ENCODE data around the gene STIMATE. TPM values are rescaled to one million over a fixed set of nuclear protein-coding genes. Genes with fewer than 3 reads are reported as not detected.

STIMATE gene
- total and polyA plus RNA-seq, 10 of the 15 experiments (the other 5 are each of a cell fraction or from before 2014, with no cell fraction given), result 0.24 to 24.1 (median 15.4) TPM

DNA sequence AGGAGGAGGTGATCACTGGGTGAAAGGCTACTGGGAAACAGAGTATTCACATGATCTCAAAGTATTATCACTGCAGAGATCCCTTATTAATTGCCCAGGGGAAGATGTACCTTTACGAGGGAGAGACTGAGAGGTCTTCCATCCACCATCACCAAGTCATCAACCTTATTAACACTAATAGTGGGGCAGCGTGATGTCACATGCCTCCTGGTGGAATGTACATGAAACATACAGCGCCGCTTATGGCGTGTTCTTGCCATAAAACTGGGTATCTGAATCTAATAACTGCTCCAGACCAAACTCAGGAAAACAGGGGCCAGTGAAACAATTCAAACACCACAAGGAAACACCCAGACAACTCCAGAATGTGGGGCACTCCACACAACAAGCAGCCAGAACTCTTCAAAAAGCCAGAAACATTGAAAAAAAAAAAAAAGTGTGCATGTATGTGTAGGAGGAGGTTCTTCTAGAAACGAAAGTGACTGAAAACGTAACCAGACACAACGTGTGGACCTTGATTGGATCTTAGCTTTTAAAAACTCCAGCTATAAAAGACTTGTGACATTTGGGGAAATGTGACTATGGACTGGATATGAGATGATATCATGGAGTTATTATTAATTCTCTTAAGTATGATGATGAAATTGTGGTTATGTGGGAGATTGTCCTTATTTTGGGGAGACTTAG is 4.6 kb downstream of the STIMATE start (continued):
- TF ChIP-seq ATF2 (IDR thresholded peaks at IDR 0.05; ENCODE audit: low read length) (no peak), BHLHE40 (IDR thresholded peaks at IDR 0.05; ENCODE audit: borderline replicate concordance in 1 of 2, low read depth in 2 of 2, low read length in 1 of 2) (peak in 1 of 2 experiments; percentile 21; a peak in 1 of 4 replicates), ASH2L (IDR thresholded peaks at IDR 0.05; ENCODE audit: borderline replicate concordance, low read depth) (no peak), RELA (IDR thresholded peaks at IDR 0.05; ENCODE audit: borderline replicate concordance, partially characterized antibody) (no peak), ESRRA (IDR thresholded peaks at IDR 0.05; ENCODE audit: low read length) (no peak), NR2C2 (IDR thresholded peaks at IDR 0.05; ENCODE audit: borderline replicate concordance, control insufficient read depth, insufficient read length, low read depth) (no peak), DPF2 (IDR thresholded peaks at IDR 0.05) (0 out of 2 replicates have a peak, but pooled peaks have one; percentile 13), JUNB (IDR thresholded peaks at IDR 0.05) (peak; percentile 78), MXI1 (IDR thresholded peaks at IDR 0.05; ENCODE audit: low read depth, low read length) (peak; percentile 70), MTA2 (IDR thresholded peaks at IDR 0.05; ENCODE audit: low read depth) (peak; percentile 45; the same call in 1 of the 2 replicates)
- TF ChIP-seq, protein P1, sequence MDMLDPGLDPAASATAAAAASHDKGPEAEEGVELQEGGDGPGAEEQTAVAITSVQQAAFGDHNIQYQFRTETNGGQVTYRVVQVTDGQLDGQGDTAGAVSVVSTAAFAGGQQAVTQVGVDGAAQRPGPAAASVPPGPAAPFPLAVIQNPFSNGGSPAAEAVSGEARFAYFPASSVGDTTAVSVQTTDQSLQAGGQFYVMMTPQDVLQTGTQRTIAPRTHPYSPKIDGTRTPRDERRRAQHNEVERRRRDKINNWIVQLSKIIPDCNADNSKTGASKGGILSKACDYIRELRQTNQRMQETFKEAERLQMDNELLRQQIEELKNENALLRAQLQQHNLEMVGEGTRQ (IDR thresholded peaks at IDR 0.05; ENCODE audit: borderline replicate concordance, low read depth, low read length), result no peak

All from GM12878 (cell line).